Measurements from ENCODE around the gene FSD1. TPM values are rescaled to one million over a fixed set of nuclear protein-coding genes. Genes with fewer than 3 reads are reported as not detected.

The FSD1 gene
- total RNA-seq, 1 donor from 2014 or later: 15.6 TPM

- Mint-ChIP-seq H3K27me3 (ENCODE audit: unreplicated experiment) (no peaks in the 10 kb centered on the region), H3K9me3 (ENCODE audit: unreplicated experiment) (no peaks in the 10 kb centered on the region), H3K27ac (ENCODE audit: unreplicated experiment) (no peak overlapping the region), H3K4me1 (ENCODE audit: unreplicated experiment) (peaks cover 2% of the 10 kb centered on the region), H3K36me3 (ENCODE audit: unreplicated experiment) (peaks cover 3% of the 10 kb centered on the region), H3K4me3 (ENCODE audit: unreplicated experiment) (no peak overlapping the region)
- peak; percentile 84 for DNase-seq (ENCODE audit: extremely low spot score, unreplicated experiment)
- TF ChIP-seq CTCF (IDR thresholded peaks at IDR 0.05): no peak
Observed at GRCh38 chr19:4354897-4355296, 50.5 kb downstream of the FSD1 start.

GRCh38 chr19:4357095-4357797 lies 52.8 kb downstream of the FSD1 start:
- peaks cover 10% of the 10 kb centered on the region for H3K4me1 Mint-ChIP-seq (ENCODE audit: unreplicated experiment)
- no peak overlapping the region for H3K27ac Mint-ChIP-seq (ENCODE audit: unreplicated experiment)
- peak; percentile 80 for DNase-seq (ENCODE audit: extremely low spot score, unreplicated experiment)

GRCh38 chr19:4357921-4358326 lies 53.5 kb downstream of the FSD1 start:
- H3K4me1 Mint-ChIP-seq (ENCODE audit: unreplicated experiment): peaks cover 8% of the 10 kb centered on the region
- DNase-seq (ENCODE audit: extremely low spot score, unreplicated experiment): no peak
- peak overlapping the region; percentile 14 for H3K27ac Mint-ChIP-seq (ENCODE audit: unreplicated experiment)
- H3K9me3 Mint-ChIP-seq (ENCODE audit: unreplicated experiment): no peaks in the 10 kb centered on the region
- H3K4me3 Mint-ChIP-seq (ENCODE audit: unreplicated experiment): no peak overlapping the region
- no peak for TF ChIP-seq CTCF (IDR thresholded peaks at IDR 0.05)
- H3K36me3 Mint-ChIP-seq (ENCODE audit: unreplicated experiment): peaks cover 12% of the 10 kb centered on the region
- no peaks in the 10 kb centered on the region for H3K27me3 Mint-ChIP-seq (ENCODE audit: unreplicated experiment)

More at GRCh38 chr19:4357095-4357797, 52.8 kb downstream of the FSD1 start:
- Mint-ChIP-seq H3K9me3 (ENCODE audit: unreplicated experiment) (no peaks in the 10 kb centered on the region), H3K36me3 (ENCODE audit: unreplicated experiment) (peaks cover 12% of the 10 kb centered on the region), H3K4me3 (ENCODE audit: unreplicated experiment) (no peak overlapping the region), H3K27me3 (ENCODE audit: unreplicated experiment) (no peaks in the 10 kb centered on the region)
- TF ChIP-seq CTCF (IDR thresholded peaks at IDR 0.05): no peak

- H3K4me3 Mint-ChIP-seq (ENCODE audit: unreplicated experiment): no peak overlapping the region
- DNase-seq (ENCODE audit: extremely low spot score, unreplicated experiment): peak; percentile 80
- no peak for TF ChIP-seq CTCF (IDR thresholded peaks at IDR 0.05)
- H3K9me3 Mint-ChIP-seq (ENCODE audit: unreplicated experiment): no peaks in the 10 kb centered on the region
- no peaks in the 10 kb centered on the region for H3K27me3 Mint-ChIP-seq (ENCODE audit: unreplicated experiment)
- H3K4me1 Mint-ChIP-seq (ENCODE audit: unreplicated experiment): peaks cover 8% of the 10 kb centered on the region
- H3K27ac Mint-ChIP-seq (ENCODE audit: unreplicated experiment): no peak overlapping the region
- H3K36me3 Mint-ChIP-seq (ENCODE audit: unreplicated experiment): peaks cover 12% of the 10 kb centered on the region
Observed at GRCh38 chr19:4358709-4359626, 54.6 kb downstream of the FSD1 start.

GRCh38 chr19:4359627-4360000 lies 55.2 kb downstream of the FSD1 start:
- Mint-ChIP-seq H3K36me3 (ENCODE audit: unreplicated experiment) (peaks cover 12% of the 10 kb centered on the region), H3K27me3 (ENCODE audit: unreplicated experiment) (no peaks in the 10 kb centered on the region), H3K4me3 (ENCODE audit: unreplicated experiment) (no peak overlapping the region), H3K9me3 (ENCODE audit: unreplicated experiment) (no peaks in the 10 kb centered on the region), H3K4me1 (ENCODE audit: unreplicated experiment) (peaks cover 8% of the 10 kb centered on the region), H3K27ac (ENCODE audit: unreplicated experiment) (no peak overlapping the region)
- no peak for TF ChIP-seq CTCF (IDR thresholded peaks at IDR 0.05)
- peak; percentile 82 for DNase-seq (ENCODE audit: extremely low spot score, unreplicated experiment)
